AG10803 (cell line): Measurements from ENCODE around the gene SH3D19.
"Not testable (repeated sequence)": the region's sequence is repeated elsewhere in the genome, so short reads cannot be mapped to it uniquely, and the experiment has no call there.

Experiments
- DNase-seq: peaks from one replicate; pipeline ENCODE4 v3.0.0; 2010; ENCODE audit warnings: low read depth
- H3K4me3 ChIP-seq: 2 replicates; pipeline ENCODE4 v1.5.1; 2011; ENCODE audit warnings: mild to moderate bottlenecking, low read length, control low read depth
- TF ChIP-seq, protein P1 (sequence below): conservative IDR thresholded peaks from 2 replicates; pipeline ENCODE4 v1.5.1; 2011; ENCODE audit warnings: mild to moderate bottlenecking, low read length, control low read depth, inconsistent platforms

The SH3D19 gene

DNA sequence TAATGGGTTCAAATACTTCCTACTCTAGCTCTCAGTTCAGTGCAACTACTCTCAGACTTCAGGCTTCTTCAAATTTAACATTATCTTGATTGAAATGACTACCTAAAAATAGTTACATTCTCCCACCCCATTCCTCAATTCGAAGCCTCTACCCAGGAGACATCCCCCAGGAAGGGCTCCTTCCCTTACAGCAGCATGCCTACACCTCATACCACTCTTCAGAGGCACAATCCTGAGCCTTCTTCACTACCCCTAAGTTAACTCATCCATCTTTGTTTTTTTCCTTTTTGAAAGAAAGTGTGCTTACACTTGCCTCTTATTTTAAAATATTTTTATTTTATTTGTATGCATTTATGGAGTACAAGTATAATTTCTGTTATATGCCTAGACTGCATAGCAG is 65.7 kb downstream of the SH3D19 start:
- DNase-seq: no peak
- no peak overlapping the region for H3K4me3 ChIP-seq
- TF ChIP-seq, protein P1, sequence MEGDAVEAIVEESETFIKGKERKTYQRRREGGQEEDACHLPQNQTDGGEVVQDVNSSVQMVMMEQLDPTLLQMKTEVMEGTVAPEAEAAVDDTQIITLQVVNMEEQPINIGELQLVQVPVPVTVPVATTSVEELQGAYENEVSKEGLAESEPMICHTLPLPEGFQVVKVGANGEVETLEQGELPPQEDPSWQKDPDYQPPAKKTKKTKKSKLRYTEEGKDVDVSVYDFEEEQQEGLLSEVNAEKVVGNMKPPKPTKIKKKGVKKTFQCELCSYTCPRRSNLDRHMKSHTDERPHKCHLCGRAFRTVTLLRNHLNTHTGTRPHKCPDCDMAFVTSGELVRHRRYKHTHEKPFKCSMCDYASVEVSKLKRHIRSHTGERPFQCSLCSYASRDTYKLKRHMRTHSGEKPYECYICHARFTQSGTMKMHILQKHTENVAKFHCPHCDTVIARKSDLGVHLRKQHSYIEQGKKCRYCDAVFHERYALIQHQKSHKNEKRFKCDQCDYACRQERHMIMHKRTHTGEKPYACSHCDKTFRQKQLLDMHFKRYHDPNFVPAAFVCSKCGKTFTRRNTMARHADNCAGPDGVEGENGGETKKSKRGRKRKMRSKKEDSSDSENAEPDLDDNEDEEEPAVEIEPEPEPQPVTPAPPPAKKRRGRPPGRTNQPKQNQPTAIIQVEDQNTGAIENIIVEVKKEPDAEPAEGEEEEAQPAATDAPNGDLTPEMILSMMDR: no peak

DNA sequence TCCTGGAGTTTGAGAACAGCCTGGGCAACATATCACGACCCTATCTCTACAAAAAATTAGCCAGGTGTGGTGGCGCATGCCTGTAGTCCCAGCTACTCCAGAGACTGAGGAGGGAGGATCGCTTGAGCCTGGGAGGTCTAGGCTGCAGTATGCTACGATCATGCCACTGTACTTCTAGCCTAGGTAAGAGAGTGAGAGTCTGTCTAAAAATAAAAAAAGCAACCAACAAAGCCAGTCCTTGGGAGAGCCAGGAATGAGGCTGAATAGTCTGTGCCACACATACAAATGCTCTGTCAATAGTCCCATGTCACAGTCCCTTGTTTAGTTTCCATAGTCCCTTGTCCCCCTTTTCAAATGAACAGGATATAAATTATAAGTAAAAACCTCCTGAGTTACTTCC is 67.7 kb downstream of the SH3D19 start:
- H3K4me3 ChIP-seq: no peak overlapping the region
- no peak for DNase-seq
- TF ChIP-seq, protein P1: no peak

DNA sequence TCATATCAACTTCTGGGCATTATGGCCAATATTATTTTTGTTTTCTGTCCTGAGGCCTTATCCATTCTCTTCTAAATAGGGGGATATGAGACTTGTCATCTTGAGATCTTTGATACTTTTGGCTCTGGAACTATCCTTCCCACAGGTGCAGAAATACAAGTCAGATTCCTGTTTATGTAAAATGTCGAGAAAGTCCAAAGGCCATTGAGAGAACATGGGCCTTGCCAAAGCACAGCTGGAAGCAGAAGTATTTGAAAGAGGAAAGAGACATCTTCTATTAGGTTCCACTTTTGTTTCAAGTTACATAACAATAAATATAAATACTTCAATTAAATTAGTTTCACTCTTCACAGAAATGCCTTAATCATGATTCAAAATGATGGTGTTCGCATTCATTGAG is 69.3 kb downstream of the SH3D19 start:
- TF ChIP-seq, protein P1: no peak
- no peak for DNase-seq
- no peak overlapping the region for H3K4me3 ChIP-seq

DNA sequence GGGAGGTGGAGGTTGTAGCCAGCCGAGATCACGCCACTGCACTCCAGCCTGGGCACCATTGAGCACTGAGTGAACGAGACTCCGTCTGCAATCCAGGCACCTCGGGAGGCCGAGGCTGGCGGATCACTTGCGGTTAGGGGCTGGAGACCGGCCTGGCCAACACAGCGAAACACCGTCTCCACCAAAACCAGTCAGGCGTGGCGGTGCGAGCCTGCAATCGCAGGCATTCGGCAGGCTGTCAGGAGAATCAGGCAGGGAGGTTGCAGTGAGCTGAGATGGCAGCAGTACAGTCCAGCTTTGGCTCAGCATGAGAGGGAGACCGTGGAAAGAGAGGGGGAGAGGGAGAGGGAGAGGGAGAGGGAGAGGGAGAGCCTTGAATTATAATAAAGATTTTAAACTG is 69.7 kb downstream of the SH3D19 start:
- H3K4me3 ChIP-seq, DNase-seq: not testable (repeated sequence)

DNA sequence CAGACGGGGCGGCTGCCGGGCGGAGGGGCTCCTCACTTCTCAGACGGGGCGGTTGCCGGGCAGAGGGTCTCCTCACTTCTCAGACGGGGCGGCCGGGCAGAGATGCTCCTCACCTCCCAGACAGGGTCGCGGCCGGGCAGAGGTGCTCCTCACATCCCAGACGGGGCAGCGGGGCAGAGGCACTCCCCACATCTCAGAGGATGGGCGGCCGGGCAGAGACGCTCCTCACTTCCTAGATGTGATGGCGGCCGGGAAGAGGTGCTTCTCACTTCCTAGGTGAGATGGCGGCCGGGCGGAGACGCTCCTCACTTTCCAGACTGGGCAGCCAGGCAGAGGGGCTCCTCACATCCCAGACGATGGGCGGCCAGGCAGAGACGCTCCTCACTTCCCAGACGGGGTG is 70.2 kb downstream of the SH3D19 start:
- DNase-seq, H3K4me3 ChIP-seq: not testable (repeated sequence)

DNA sequence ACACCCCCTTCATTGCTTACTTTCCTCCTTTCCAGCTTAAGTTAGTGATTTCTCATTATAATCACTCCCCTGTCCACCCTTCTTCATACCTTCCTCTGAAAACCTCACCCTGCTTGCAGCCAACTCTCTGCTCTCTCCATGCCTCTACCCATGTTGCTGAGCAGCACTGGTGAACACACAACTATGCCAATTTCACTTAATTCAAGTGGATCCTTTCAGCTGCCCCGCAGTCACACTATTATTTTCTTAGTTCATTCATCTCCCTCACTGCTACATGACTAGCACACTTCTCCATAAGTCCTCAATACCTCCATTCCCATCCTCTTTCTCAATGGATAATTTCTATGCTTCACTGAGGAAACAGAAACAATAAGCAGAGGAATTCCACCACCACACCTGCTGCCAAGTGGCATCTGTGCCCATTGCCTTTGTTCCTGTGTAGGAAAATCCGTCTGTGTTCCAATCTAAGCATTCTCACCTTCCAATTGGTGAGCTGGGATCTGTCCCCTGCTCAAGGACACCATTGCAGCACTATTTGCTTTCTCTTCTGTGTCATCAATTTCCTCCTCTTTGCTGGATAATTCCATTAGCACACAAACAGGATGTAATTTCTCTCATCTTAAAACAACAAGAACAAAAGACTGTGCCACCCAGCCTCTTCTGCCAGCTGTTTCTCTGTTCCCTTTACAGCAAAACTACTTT is 73.7 kb downstream of the SH3D19 start:
- DNase-seq: no peak
- TF ChIP-seq, protein P1: no peak
- no peak overlapping the region for H3K4me3 ChIP-seq

DNA sequence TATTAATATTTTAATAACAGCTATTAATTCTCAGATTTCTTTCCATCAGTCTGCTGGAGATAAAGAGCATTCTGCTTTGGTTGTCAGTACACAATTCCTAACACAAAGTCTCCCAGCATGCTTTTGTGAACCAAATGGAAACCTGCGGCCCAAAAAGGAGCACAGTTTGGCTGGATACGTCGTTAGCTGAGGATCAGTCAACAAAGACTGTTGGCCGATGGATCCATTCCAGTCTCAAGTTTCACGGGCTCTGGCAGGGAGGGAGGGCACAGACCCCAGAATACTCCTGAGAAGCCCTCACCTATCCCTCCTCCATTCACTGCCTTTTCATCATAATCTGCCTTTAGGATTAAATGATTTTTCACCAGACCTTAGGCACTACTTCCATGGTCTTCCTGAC is 74.7 kb downstream of the SH3D19 start:
- TF ChIP-seq, protein P1: no peak
- DNase-seq: no peak
- no peak overlapping the region for H3K4me3 ChIP-seq

DNA sequence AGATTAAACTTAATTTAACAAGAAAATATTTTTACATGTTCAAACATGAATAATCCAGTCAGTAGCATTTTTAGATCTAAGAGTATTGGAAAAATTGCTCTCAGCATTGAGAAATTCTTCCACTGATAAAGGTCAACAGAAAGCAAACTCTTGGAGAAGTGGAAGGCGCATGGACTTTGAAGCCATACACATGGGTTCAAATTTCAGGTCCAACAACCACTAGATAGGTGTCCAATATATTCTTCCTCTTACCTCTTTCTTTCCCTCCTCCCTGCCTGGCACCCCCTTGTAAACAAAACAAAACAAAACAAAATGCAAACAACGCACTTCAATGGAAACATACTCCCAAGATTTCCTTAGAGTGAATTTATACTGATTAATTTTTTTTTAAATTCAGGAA is 76.9 kb downstream of the SH3D19 start:
- TF ChIP-seq, protein P1: no peak
- DNase-seq: no peak

More for the DNA sequence above, 76.9 kb downstream of the SH3D19 start:
- no peak overlapping the region for H3K4me3 ChIP-seq
